MCF 10A (cell line): ENCODE results near the gene APOL4. TPM values are rescaled to one million over a fixed set of nuclear protein-coding genes. Genes with fewer than 3 reads are reported as not detected.

Source experiments
- BruUV-seq: library from RNA; stranded (reverse); fragments of 400-500 nt; replicated peaks from 2 replicates; lab custom pipeline; 2021; lab: Mats Ljungman, UMichigan
- CTCF ChIA-PET: fragments of 300-600 bp; sonication (Branson Sonifier 250); formaldehyde crosslinking; extraction: SDS; loops from one replicate; lab custom pipeline; 2021; ENCODE audit warnings: antibody characterized with exemption, inconsistent platforms; lab: Yijun Ruan, JAX
- POLR2A ChIA-PET: fragments of 300-600, 350-650 bp; sonication (Branson Sonifier 250); formaldehyde crosslinking; extraction: SDS; loops from one replicate; lab custom pipeline; 2020; ENCODE audit warnings: antibody characterized with exemption, inconsistent platforms; lab: Yijun Ruan, JAX
- DNase-seq: peaks from one replicate; pipeline ENCODE4 v3.0.0-alpha.2; 2018; ENCODE audit not compliant: unreplicated experiment
- H3K27ac Mint-ChIP-seq: one replicate; pipeline ENCODE4 v1.8.0; 2022; ENCODE audit warnings: mild to moderate bottlenecking, low read depth, mixed read lengths; ENCODE audit not compliant: unreplicated experiment
- H3K27me3 Mint-ChIP-seq: one replicate; pipeline ENCODE4 v1.8.0; 2022; ENCODE audit warnings: mixed read lengths; ENCODE audit not compliant: insufficient read depth, unreplicated experiment
- H3K36me3 Mint-ChIP-seq: one replicate; pipeline ENCODE4 v1.8.0; 2022; ENCODE audit warnings: mild to moderate bottlenecking, moderate library complexity, mixed read lengths; ENCODE audit not compliant: insufficient read depth, unreplicated experiment
- H3K4me1 Mint-ChIP-seq: one replicate; pipeline ENCODE4 v1.8.0; 2022; ENCODE audit warnings: mixed read lengths; ENCODE audit not compliant: insufficient read depth, unreplicated experiment
- H3K4me3 Mint-ChIP-seq: one replicate; pipeline ENCODE4 v1.8.0; 2022; ENCODE audit warnings: mild to moderate bottlenecking, moderate library complexity, mixed read lengths; ENCODE audit not compliant: unreplicated experiment
- H3K9me3 Mint-ChIP-seq: one replicate; pipeline ENCODE4 v1.8.0; 2022; ENCODE audit warnings: mixed read lengths; ENCODE audit not compliant: unreplicated experiment
- CTCF ChIP-seq: fragments of 200-600 bp; IDR thresholded peaks from one replicate; pipeline ENCODE4 v1.8.0; 2022; ENCODE audit warnings: antibody characterized with exemption, mild to moderate bottlenecking; ENCODE audit not compliant: unreplicated experiment
- intact Hi-C: fragments of 100-400 bp; cut with micrococcal nuclease; formaldehyde crosslinking; loops from 2 replicates; pipeline ENCODE4 v1.14.1; 2022
- total RNA-seq: library from RNA; stranded (reverse); gene quantifications from 2 replicates; pipeline ENCODE4 v1.2.3, GENCODE V29; 2022

The APOL4 gene
- total RNA-seq, 1 experiment from 2014 or later: not detected

GRCh38 chr22:36156515-36157419 is 44.8 kb downstream of the APOL4 start:
- no TSS peak for BruUV-seq
- Mint-ChIP-seq H3K27me3 (no peaks in the 10 kb centered on the region), H3K4me3 (peak overlapping the region; percentile 64), H3K4me1 (peaks cover 31% of the 10 kb centered on the region), H3K9me3 (no peaks in the 10 kb centered on the region), H3K36me3 (no peaks in the 10 kb centered on the region), H3K27ac (peak overlapping the region; percentile 98)
- no peak for TF ChIP-seq CTCF
- ChIA-PET CTCF (interaction anchor here (0.6 to 2.3 kb wide), 8 partner anchors 12 to 323 kb away, joined by 3 to 10 read pairs (median 3); partner anchors contain the start of gene APOL2), POLR2A (interaction anchor here (0.5 to 1.4 kb wide), 7 partner anchors 11 to 757 kb away, joined by 3 to 6 read pairs (median 3); partner anchors contain the start of genes APOL2 and APOL6)
- intact Hi-C loops: no loop called here
- peak; percentile 78 for DNase-seq

- no peaks in the 10 kb centered on the region for H3K9me3 Mint-ChIP-seq
- no peaks in the 10 kb centered on the region for H3K36me3 Mint-ChIP-seq
- no peaks in the 10 kb centered on the region for H3K27me3 Mint-ChIP-seq
- peak overlapping the region; percentile 98 for H3K27ac Mint-ChIP-seq
- intact Hi-C loops: no loop called here
- no TSS peak for BruUV-seq
- ChIA-PET CTCF (interaction anchor here (0.6 to 2.3 kb wide), 8 partner anchors 11 to 186 kb away, joined by 3 to 10 read pairs (median 4); partner anchors contain the start of gene APOL2), POLR2A (interaction anchor here (0.7 to 1.4 kb wide), 2 partner anchors 83 to 85 kb away, joined by 3 to 6 read pairs; partner anchors contain the start of gene APOL2)
- peaks cover 37% of the 10 kb centered on the region for H3K4me1 Mint-ChIP-seq
- no peak for DNase-seq
- TF ChIP-seq CTCF: no peak
- peak overlapping the region; percentile 64 for H3K4me3 Mint-ChIP-seq
These were observed 45.5 kb downstream of the APOL4 start for GRCh38 chr22:36156119-36156514.

GRCh38 chr22:36155702-36156101 is 45.9 kb downstream of the APOL4 start:
- no peak for DNase-seq
- TF ChIP-seq CTCF: no peak
- intact Hi-C loops: no loop called here
- ChIA-PET CTCF (interaction anchor here (0.6 to 2.3 kb wide), 4 partner anchors 25 to 186 kb away, joined by 4 to 10 read pairs (median 4); partner anchors contain the start of gene APOL2), POLR2A (no interaction called here)
- Mint-ChIP-seq H3K27ac (no peak overlapping the region), H3K27me3 (no peaks in the 10 kb centered on the region), H3K4me3 (no peak overlapping the region), H3K4me1 (peaks cover 38% of the 10 kb centered on the region), H3K9me3 (no peaks in the 10 kb centered on the region), H3K36me3 (no peaks in the 10 kb centered on the region)
- no TSS peak for BruUV-seq

- no peak overlapping the region for H3K4me3 Mint-ChIP-seq
- CTCF ChIA-PET: interaction anchor here (1.6 to 2.3 kb wide), 2 partner anchors 67 to 85 kb away, joined by 5 to 10 read pairs; partner anchors contain the start of gene APOL2
- no peak for DNase-seq
- no peak for TF ChIP-seq CTCF
- H3K36me3 Mint-ChIP-seq: no peaks in the 10 kb centered on the region
- POLR2A ChIA-PET: no interaction called here
- no peaks in the 10 kb centered on the region for H3K9me3 Mint-ChIP-seq
- H3K27ac Mint-ChIP-seq: peak overlapping the region; percentile 40
- H3K27me3 Mint-ChIP-seq: no peaks in the 10 kb centered on the region
- no TSS peak for BruUV-seq
- H3K4me1 Mint-ChIP-seq: peaks cover 37% of the 10 kb centered on the region
- intact Hi-C loops: no loop called here
These were observed 47.1 kb downstream of the APOL4 start for GRCh38 chr22:36154423-36154945.
